Activated T-cell treated with anti-CD3 and anti-CD28 coated beads, Interleukin-2, amount 50 U/mL, for 4 hours (primary cell): ENCODE measurements around the gene SUFU. TPM values are rescaled to one million over a fixed set of nuclear protein-coding genes. Genes with fewer than 3 reads are reported as not detected.
"Not testable (repeated sequence)": the region's sequence is repeated elsewhere in the genome, so short reads cannot be mapped to it uniquely, and the experiment has no call there.

Experiments used
- ATAC-seq, 2 donors: fragments of 200-7000 bp; cut with Tn5 transposase; one replicate each; pipeline ENCODE4 v1.10.0; 2021
- DNase-seq: peaks from one replicate; pipeline ENCODE4 v3.0.0-alpha.2; 2020
- H3K27me3 Mint-ChIP-seq: one replicate; pipeline ENCODE4 v1.8.0; 2021; ENCODE audit warnings: low read depth, mixed read lengths
- H3K36me3 Mint-ChIP-seq: one replicate; pipeline ENCODE4 v1.8.0; 2022; ENCODE audit warnings: mixed read lengths; ENCODE audit not compliant: insufficient read depth
- H3K4me1 Mint-ChIP-seq: one replicate; pipeline ENCODE4 v1.8.0; 2021; ENCODE audit warnings: low read depth, mixed read lengths
- H3K4me3 Mint-ChIP-seq: one replicate; pipeline ENCODE4 v1.8.0; 2021; ENCODE audit warnings: mild to moderate bottlenecking, moderate library complexity, mixed read lengths
- H3K9me3 Mint-ChIP-seq: one replicate; pipeline ENCODE4 v1.8.0; 2021; ENCODE audit warnings: mixed read lengths
- total RNA-seq, 3 donors: library from RNA; stranded (reverse); gene quantifications; one replicate each; pipeline ENCODE4 v1.2.1, GENCODE V29; 2021

SUFU gene
- total RNA-seq, result 1 to 10 TPM; 8.7 to 8.8 (median 8.8) TPM

DNA sequence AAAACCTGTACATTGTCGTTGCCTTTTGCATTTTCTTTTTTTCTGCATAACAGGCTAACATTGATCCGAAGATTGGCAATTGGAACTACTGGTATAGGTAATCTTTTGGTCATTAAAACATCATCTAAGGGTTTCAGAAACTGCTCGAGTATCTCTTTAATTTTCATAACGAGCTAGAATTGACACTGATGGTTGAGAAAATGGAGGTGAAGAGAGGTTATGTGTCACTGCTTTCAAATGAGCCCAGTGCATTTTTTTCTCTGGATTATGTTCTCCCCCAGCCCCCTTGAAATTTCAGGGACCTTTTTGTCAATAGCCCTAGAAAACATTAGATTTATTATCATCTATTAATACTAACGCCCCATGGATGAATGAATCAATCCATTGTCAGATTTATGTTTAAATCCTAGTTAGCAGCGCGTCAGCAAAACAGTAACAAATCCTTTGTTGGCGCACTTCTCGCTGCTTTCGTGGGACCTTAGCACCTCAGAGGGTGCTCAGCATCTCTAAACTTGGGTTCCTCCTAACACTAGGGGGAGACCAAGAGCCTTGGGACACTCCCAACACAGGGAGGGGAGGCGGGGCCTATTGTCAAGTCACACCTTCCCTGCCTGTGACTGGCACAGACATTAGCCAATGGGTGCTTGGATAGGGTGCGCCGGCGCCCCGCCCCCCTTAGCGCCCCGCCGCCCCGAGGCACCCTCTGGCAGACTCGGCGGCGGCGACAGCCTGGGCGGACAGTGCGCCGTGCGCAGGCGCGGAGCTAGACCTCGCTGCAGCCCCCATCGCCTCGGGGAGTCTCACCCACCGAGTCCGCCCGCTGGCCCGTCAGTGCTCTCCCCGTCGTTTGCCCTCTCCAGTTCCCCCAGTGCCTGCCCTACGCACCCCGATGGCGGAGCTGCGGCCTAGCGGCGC lies at the start of gene SUFU:
Gene SUFU (plus strand): TSS at position 709 of the 915 bp plus-strand sequence. CDS start 181 bp downstream, at position 890.
- ATAC-seq (peak; percentile 74 to 78), DNase-seq (peak; percentile 98)
- Mint-ChIP-seq H3K36me3 (peaks cover 10% of the 10 kb centered on the region), H3K27me3 (no peaks in the 10 kb centered on the region), H3K9me3 (no peaks in the 10 kb centered on the region), H3K4me3 (no peak within 1 kb of the TSS), H3K4me1 (peaks cover 38% of the 10 kb centered on the region)

DNA sequence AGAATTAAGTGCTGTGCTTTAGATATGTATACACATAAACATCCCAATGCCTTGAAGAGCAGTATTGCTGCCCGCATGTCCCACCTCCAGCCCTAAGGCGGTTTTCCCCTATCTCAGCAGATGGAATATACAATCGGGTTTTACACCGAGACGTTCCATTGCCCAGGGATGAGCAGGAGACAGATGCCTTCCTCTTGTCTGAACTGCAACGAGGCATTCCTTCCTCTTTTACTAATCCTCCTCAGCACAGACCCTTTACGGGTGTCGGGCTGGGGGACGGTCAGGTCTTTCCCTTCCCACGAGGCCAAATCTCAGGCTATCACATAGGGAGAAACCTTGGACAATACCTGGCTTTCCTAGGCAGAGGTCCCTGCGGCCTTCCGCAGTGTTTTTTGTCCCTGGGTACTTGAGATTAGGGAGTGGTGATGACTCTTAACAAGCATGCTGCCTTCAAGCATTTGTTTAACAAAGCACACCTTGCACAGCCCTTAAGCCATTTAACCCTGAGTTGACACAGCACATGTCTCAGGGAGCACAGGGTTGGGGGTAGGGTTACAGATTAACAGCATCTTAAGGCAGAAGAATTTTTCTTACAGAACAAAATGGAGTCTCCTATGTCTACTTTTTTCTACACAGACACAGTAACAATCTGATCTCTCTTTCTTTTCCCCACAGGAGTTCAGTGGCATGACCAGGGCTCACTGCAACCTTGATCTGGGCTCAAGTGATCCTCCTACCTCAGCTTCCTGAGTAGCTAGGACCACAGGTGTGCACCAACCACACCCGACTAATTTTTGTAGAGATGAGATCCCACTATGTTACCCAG lies 48.9 kb upstream of the SUFU start:
- not testable (repeated sequence) for H3K27me3 Mint-ChIP-seq

DNA sequence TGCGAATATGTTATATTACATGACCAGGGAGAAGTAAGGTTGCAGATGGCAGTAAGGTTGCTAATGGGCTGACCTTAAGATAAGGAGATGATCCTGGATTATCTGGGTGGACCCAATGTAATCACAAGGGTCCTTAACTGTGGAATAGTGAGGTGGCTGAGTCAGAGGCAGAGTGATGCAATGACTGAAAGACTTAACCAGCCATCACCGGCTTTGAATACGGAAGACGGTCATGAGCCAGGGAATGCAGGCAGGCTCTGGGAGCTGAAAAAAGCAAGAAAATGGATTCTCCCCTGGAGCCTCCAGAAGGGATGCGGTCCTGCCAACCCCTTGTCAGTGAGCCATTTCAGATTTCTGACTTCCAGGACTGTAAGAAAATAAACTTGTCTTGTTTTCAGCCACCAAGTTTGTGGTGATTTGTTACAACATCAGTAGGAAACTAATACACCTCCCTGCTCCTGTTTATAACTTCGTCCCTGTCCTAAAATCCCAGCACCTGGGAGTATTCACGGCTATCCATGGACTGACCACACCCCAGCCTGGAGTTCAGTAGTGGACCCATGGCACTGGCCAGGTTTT lies 47.8 kb upstream of the SUFU start:
- Mint-ChIP-seq H3K4me1 (peaks cover 23% of the 10 kb centered on the region), H3K27me3 (no peaks in the 10 kb centered on the region), H3K36me3 (peaks cover 15% of the 10 kb centered on the region), H3K4me3 (no peak overlapping the region), H3K9me3 (no peaks in the 10 kb centered on the region)
- DNase-seq (no peak), ATAC-seq (no peak)

More for the DNA sequence above, 48.9 kb upstream of the SUFU start:
- Mint-ChIP-seq H3K4me1 (peaks cover 18% of the 10 kb centered on the region), H3K36me3 (peaks cover 15% of the 10 kb centered on the region)
- H3K9me3 Mint-ChIP-seq, H3K4me3 Mint-ChIP-seq, DNase-seq, ATAC-seq: not testable (repeated sequence)

DNA sequence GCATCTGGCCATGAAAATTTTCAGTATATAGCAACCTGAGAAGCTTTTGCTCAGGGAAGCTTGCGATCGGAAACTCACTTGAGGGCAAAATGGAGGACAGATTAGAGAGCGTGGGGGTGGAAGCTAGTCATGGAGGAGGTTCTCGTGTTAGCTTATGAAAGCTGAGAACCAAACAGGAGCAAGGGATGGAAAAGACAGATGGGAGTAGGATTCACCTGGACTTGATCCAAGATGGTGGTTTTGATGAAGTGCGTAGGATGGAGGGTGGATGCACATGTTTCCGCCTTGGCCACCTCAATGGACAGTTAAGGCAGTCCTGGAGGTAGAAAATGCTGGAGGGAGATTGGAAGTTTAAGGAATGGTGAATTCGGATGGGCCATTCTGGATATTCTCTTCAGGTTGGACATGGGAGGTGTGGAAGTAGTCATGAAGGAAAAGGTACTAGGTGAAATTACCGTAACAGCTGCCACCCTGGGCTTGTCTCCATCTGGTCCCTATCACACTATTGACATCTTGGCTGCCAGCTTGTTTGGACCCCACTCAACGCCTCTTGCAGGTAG lies 46.1 kb upstream of the SUFU start:
- H3K4me1 Mint-ChIP-seq, result peaks cover 29% of the 10 kb centered on the region
- no peak for ATAC-seq
- DNase-seq, result no peak
- H3K4me3 Mint-ChIP-seq, result no peak overlapping the region
- no peaks in the 10 kb centered on the region for H3K27me3 Mint-ChIP-seq
- peaks cover 7% of the 10 kb centered on the region for H3K36me3 Mint-ChIP-seq
- no peaks in the 10 kb centered on the region for H3K9me3 Mint-ChIP-seq

DNA sequence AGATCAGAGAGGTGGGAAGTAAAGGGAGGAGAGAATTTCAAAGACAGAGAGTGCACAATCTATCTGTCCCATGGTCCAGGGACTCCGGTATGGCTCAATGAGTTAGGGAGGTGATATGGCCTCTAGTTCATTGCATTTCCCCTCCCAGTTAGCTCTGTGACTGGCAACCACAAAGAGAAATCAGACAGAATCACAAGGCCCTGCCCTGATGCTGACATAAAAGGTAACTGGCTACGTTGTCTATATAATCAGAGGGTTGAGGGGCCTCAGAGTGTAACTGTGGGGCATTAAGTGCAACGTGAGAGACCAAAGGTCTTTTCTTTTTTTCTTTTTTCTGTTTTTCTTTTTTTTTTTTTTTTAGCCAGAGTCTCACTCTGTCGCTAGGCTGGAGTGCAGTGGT lies 45.1 kb upstream of the SUFU start:
- DNase-seq (no peak), ATAC-seq (no peak)
- H3K4me1 Mint-ChIP-seq, result peaks cover 23% of the 10 kb centered on the region
- no peak overlapping the region for H3K4me3 Mint-ChIP-seq
- H3K27me3 Mint-ChIP-seq, result no peaks in the 10 kb centered on the region
- no peaks in the 10 kb centered on the region for H3K9me3 Mint-ChIP-seq
- peaks cover 2% of the 10 kb centered on the region for H3K36me3 Mint-ChIP-seq

DNA sequence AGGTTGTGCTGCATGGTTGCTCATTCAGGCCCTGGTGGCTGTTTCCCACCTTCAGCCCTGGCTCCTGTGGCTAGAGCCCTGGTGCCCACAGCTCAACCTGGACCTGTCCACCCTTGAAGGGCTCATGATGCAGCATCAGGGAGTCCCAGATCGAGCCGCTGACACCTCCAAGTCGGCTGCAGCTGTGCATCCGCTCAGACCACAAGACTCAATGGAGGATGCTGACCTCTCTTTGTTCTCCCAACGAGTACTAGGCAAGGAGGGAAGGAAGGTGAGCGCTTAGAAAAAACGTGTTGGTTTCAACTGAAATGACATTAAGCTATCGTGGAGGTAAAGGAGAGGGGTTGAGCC lies 43.0 kb upstream of the SUFU start:
- Mint-ChIP-seq H3K4me3 (peak overlapping the region; percentile 88), H3K27me3 (no peaks in the 10 kb centered on the region), H3K4me1 (peaks cover 23% of the 10 kb centered on the region), H3K36me3 (peaks cover under 1% of the 10 kb centered on the region), H3K9me3 (no peaks in the 10 kb centered on the region)
- ATAC-seq (peak; percentile 18 to 29), DNase-seq (no peak)

DNA sequence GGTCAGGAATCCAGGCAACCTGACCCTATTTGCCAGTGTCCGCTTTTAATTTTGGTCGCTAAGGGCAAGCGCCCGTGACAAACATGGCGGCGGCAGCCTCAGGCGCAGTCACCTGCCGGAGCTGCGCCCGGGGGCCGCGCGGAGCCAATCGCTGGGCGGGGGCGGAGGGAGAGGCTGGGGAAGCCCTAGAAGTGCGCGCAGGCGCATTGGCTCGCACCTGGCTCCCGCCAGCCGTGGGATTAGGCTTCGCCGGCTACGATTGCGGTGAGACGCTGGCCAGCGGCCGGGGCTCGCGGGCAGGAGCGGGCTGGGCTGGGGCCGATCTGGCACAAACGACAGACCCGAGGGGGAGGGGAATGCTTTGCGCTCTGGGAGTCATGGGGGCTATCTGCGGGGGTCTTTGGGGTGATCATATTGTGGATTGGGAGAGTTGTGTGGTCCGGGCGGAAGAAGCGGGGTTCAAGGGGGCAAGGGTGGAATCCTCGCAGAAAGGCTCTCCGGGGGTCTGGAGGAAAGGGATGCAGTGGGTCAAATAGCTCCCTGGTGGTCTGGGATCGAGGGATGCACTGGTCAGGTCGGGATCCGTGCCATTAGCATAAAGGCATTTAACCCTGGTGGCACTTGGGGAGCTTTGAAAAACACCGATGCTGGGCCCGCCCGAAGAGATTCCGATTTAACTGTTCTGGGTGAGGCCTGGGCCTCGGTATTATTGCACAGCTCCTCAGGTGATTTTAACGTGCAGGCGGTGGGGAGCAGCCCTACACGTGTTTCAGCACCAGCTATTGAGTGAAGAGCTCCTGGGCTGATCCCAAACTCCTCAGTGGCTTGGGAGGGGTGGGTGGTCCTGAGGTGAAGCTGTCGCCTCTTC lies 42.4 kb upstream of the SUFU start:
- DNase-seq (peak; percentile 94), ATAC-seq (peak; percentile 99)
- peaks cover 23% of the 10 kb centered on the region for H3K4me1 Mint-ChIP-seq
- H3K27me3 Mint-ChIP-seq, result no peaks in the 10 kb centered on the region
- no peaks in the 10 kb centered on the region for H3K36me3 Mint-ChIP-seq
- H3K4me3 Mint-ChIP-seq, result peak overlapping the region; percentile 88
- H3K9me3 Mint-ChIP-seq, result no peaks in the 10 kb centered on the region

DNA sequence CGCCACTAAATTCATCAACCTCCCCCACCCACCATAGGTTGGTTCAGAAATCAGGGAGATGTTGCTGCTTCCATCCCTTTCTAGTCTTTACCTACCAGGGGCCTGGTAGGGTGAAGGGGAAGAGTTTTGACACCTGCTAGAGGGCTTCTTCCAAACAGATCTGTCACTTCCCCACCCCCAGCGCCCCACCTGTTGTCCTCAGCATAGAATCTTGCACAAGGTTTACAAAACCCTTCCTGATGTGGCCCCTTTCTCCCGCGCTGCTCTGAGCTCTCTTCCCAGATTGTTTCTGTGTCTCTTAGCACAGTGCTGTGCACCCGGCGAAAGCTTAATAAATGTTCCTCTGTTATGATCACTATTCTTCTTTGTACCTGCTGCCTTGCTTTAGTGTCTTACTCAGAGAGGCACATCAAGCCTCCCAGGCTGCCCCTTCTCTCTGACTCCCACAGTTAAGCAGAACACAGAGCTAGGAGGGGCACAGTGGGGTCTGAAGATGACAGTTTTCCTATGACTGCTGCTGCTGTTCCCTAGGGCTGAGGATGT lies 41.2 kb upstream of the SUFU start:
- Mint-ChIP-seq H3K9me3 (no peaks in the 10 kb centered on the region), H3K4me1 (peaks cover 23% of the 10 kb centered on the region), H3K36me3 (no peaks in the 10 kb centered on the region), H3K4me3 (peak overlapping the region; percentile 88), H3K27me3 (no peaks in the 10 kb centered on the region)
- DNase-seq (no peak), ATAC-seq (no peak)

DNA sequence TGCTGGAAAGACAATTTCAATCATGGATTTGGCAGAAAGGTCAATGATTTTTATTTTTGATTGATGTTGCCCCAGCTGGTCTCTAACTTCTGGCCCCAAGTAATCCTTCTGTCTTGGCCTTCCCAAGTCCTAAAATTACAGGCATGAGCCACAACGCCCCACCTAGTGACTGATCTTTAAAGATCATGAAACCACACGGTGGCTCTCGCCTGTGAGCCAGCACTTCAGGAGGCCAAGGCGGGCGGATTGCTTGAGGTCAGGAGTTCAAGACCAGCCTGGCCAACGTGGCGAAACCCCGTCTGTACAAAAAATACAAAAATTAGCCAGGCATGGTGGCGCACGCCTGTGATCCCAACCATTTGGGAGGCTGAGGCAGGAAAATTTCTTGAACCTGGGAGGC lies 39.8 kb upstream of the SUFU start:
- peaks cover under 1% of the 10 kb centered on the region for H3K36me3 Mint-ChIP-seq

DNA sequence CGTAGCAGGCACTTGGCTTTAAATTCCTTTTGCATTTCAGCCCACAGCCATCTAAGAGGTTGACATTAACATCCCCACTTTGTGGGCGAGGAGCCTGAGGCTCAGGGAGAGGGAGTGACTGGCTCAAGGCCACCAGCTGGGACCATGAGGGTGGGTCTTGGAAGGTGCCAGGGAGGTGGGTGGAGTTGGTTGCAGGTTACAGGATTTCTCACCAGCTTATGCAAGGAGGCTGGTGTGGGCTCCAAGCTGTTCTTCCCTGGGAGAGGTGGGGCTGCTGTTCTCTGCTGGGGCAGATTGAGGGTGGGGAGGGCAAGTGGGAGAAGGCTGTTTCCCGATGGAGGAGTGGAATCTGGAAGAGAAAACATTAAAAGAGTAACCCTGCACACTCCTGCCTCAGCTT lies 38.3 kb upstream of the SUFU start:
- Mint-ChIP-seq H3K9me3 (no peaks in the 10 kb centered on the region), H3K4me3 (no peak overlapping the region), H3K36me3 (peaks cover 4% of the 10 kb centered on the region), H3K27me3 (no peaks in the 10 kb centered on the region), H3K4me1 (peaks cover 23% of the 10 kb centered on the region)
- ATAC-seq (no peak), DNase-seq (no peak)

More for the DNA sequence above, 39.8 kb upstream of the SUFU start:
- Mint-ChIP-seq H3K27me3 (no peaks in the 10 kb centered on the region), H3K9me3 (no peaks in the 10 kb centered on the region), H3K4me1 (peaks cover 23% of the 10 kb centered on the region), H3K4me3 (no peak overlapping the region)
- DNase-seq (no peak), ATAC-seq (no peak)

DNA sequence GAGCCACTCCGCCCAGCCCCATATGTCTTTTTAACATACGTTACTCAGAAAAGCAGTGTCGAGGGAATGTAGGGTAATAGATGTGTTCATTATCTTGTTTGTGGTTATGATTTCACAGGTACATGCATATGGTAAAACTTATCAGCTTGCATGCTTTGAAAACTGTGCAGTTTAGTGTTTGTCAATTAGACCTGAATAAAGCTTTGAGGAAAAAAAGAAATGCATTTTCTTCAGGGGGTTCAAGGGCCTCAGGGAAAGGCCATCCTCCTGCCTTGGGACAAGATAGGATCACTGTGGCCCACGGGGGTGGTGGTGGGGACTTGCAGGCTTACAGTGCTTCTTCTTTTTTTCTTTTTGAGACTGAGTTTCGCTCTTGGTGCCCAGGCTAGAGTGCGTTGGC lies 36.5 kb upstream of the SUFU start:
- Mint-ChIP-seq H3K27me3 (no peaks in the 10 kb centered on the region), H3K4me1 (peaks cover 5% of the 10 kb centered on the region), H3K4me3 (no peak overlapping the region), H3K9me3 (no peaks in the 10 kb centered on the region), H3K36me3 (peaks cover 4% of the 10 kb centered on the region)
- no peak for DNase-seq
- ATAC-seq, result no peak

DNA sequence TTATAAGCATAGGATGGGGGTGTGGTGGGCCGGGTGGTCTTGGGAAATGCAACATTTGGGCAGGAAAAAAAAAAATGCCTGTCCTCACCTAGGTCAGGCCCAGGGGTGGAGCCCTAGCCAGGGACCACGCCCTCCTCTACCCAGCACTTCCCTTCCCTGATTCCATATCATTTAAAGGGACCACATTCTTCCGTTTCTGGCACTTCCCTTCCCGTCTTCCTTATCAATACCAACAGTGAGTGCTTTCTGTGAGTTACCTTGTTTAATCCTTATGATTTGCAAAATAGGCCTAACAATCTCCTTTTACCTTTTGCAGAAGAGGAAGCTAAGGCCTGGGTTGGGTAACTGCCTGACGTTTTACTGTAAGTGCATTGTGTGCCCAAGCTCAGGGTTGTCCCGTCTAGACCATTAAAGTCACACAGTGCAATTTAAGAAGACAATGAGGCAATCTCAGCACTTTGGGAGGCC lies 35.8 kb upstream of the SUFU start:
- H3K9me3 Mint-ChIP-seq, result no peaks in the 10 kb centered on the region
- H3K4me3 Mint-ChIP-seq, result no peak overlapping the region
- ATAC-seq, result no peak
- H3K27me3 Mint-ChIP-seq, result no peaks in the 10 kb centered on the region
- no peak for DNase-seq
- peaks cover 4% of the 10 kb centered on the region for H3K4me1 Mint-ChIP-seq
- H3K36me3 Mint-ChIP-seq, result peaks cover 4% of the 10 kb centered on the region

DNA sequence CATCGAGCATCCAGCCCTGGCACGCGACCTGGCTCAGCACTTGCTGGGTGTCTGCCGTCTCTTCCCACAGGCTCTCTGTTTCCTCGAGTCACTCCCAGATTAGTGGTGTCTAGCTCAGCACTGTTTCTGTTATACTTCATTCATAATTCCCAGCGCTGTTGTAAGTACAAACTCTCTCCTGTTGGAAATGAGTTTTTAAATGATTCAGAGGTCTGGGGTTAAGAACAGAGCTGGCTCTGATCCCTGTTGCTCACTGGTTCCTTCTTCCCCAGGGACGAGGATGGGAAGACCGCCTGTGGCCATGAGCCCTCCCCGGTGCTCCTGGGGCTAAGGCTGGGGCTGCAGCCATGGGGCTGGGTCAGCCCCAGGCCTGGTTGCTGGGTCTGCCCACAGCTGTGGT lies 35.1 kb upstream of the SUFU start:
- DNase-seq (no peak), ATAC-seq (no peak)
- Mint-ChIP-seq H3K36me3 (peaks cover 4% of the 10 kb centered on the region), H3K4me3 (no peak overlapping the region), H3K27me3 (no peaks in the 10 kb centered on the region), H3K9me3 (no peaks in the 10 kb centered on the region), H3K4me1 (peaks cover 11% of the 10 kb centered on the region)
